ENCODE results near the gene SORCS2. TPM values are rescaled to one million over a fixed set of nuclear protein-coding genes. Genes with fewer than 3 reads are reported as not detected.

The SORCS2 gene
- total and polyA plus RNA-seq, 12 donors, result 0.67 to 15.5 (median 1.3) TPM

DNA sequence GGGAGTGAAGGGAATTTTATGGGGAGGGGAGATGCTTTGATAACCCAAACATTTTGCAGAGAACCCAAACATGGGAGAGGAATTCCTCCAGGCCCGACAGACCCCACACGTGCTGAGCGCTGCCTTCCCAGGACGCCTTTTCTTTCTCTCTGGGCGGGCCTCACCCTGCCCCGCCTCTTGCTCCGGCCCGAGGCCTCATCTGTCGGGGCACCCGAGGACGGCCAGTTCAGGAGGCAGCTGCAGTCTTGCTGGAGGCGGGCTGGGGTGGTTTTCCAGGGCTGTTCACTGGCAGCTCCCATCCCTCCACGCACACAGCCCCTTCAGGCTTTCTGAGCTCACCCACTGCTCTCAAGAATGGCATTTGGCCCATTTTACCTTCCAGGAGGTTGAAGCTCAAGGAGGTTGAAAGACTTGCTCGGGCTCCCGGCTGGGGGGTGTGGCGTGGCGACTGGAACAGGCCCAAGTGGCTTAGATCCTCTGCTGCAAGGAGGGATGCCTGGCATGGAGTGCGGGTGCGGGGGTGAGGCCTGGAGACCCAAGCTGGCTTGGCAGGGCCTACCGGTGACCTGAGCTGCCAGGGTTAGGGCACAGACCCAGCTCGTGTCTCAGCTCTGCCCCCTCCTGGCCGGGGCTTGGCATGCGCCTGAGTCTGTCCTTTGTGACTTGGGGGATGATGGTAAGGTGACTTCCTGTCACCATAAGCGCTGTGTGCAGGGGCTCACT lies 143.2 kb downstream of the SORCS2 start:
- no peaks in the 10 kb centered on the region for H3K36me3 ChIP-seq (replicated peaks in 1 of 2)
- H3K27ac ChIP-seq, result no peak overlapping the region
- no peaks in the 10 kb centered on the region for H3K4me1 ChIP-seq (replicated peaks in 1 of 2)
- TF ChIP-seq POLR2A (IDR thresholded peaks at IDR 0.05), result no peak
- TF ChIP-seq, protein P1, sequence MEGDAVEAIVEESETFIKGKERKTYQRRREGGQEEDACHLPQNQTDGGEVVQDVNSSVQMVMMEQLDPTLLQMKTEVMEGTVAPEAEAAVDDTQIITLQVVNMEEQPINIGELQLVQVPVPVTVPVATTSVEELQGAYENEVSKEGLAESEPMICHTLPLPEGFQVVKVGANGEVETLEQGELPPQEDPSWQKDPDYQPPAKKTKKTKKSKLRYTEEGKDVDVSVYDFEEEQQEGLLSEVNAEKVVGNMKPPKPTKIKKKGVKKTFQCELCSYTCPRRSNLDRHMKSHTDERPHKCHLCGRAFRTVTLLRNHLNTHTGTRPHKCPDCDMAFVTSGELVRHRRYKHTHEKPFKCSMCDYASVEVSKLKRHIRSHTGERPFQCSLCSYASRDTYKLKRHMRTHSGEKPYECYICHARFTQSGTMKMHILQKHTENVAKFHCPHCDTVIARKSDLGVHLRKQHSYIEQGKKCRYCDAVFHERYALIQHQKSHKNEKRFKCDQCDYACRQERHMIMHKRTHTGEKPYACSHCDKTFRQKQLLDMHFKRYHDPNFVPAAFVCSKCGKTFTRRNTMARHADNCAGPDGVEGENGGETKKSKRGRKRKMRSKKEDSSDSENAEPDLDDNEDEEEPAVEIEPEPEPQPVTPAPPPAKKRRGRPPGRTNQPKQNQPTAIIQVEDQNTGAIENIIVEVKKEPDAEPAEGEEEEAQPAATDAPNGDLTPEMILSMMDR (IDR thresholded peaks at IDR 0.05), result peak; percentile 39 to 73 (median 52)
- no peak overlapping the region for H3K4me3 ChIP-seq
- WGBS, 4 donors, result 59 to 81% (median 67%) methylated on average over 13 to 24 of the region's 24 CpGs
- H3K9me3 ChIP-seq (replicated peaks in 1 of 3), result no peaks in the 10 kb centered on the region
- H3K27me3 ChIP-seq, result no peaks in the 10 kb centered on the region
- peak; percentile 33 to 76 (median 64) for DNase-seq
- intact Hi-C loops (cut with DNase I), result loop anchor here in 1 of 2 donors (10.0 kb wide), 1 partner anchor 389 kb away; no protein-coding TSS in a partner anchor

DNA sequence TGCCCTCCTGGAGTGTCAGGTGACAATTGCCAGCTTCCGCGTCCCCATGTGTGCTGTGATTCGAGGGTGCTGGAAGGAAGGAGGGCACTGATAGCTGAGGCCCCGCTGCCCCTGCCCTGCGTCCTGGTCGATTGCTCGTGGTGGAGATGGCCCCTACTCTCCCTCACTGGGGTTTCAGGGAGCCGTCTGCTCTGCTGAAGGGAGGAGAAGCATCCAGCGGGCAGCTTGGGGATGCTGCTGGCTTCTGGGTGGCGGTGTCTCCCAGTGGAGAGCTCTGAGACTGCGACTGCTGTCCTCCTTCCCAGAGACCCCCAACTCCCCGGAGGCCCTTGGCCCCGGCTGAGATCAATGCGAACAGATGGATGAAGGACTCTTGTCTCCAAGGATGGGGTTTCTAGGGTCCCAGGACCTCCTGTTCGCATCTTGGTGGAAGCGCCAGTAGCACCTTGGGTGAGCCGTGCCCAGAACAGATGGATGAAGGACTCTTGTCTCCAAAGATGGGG lies 143.8 kb downstream of the SORCS2 start:
- intact Hi-C loops (cut with DNase I), result loop anchor here in 1 of 2 donors (10.0 kb wide), 1 partner anchor 389 kb away; no protein-coding TSS in a partner anchor
- Histone ChIP-seq H3K4me3 (no peak overlapping the region), H3K27me3 (no peaks in the 10 kb centered on the region), H3K9me3 (replicated peaks in 1 of 3) (no peaks in the 10 kb centered on the region), H3K36me3 (replicated peaks in 1 of 2) (no peaks in the 10 kb centered on the region), H3K27ac (no peak overlapping the region), H3K4me1 (replicated peaks in 1 of 2) (no peaks in the 10 kb centered on the region)
- TF ChIP-seq POLR2A (IDR thresholded peaks at IDR 0.05), result no peak
- TF ChIP-seq, protein P1 (IDR thresholded peaks at IDR 0.05), result no peak
- 56 to 93% (median 76%) methylated on average over 5 to 17 of the region's 17 CpGs for WGBS, 4 donors
- DNase-seq, result no peak

DNA sequence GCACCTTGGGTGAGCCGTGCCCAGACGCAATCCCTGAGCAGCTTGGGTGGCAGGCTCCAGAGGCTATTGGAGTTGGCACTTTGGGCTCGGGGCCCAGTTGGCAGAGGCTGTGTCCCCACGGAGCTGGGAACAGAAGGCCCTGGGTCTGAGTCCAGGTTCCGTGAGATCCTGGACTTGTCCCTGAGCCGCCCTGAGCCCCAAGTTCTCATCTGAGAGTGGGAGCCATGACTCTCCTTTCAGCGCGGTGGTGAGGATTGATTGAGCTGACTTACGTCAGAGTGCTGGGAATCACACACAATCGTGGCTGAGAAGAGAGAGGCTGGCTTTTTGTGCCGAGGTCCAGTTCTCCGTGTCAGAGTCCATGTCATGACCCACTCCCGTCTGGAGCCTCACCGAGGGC lies 144.4 kb downstream of the SORCS2 start:
- Histone ChIP-seq H3K36me3 (replicated peaks in 1 of 2) (no peaks in the 10 kb centered on the region), H3K27me3 (no peaks in the 10 kb centered on the region), H3K9me3 (replicated peaks in 1 of 3) (no peaks in the 10 kb centered on the region), H3K4me1 (replicated peaks in 1 of 2) (no peaks in the 10 kb centered on the region), H3K4me3 (no peak overlapping the region), H3K27ac (no peak overlapping the region)
- no peak for TF ChIP-seq POLR2A (IDR thresholded peaks at IDR 0.05)
- WGBS, 4 donors, result 74 to 85% (median 75%) methylated on average over 5 to 14 of the region's 14 CpGs
- intact Hi-C loops (cut with DNase I), result loop anchor here in 1 of 2 donors (10.0 kb wide), 1 partner anchor 388 kb away; no protein-coding TSS in a partner anchor
- DNase-seq, result no peak

DNA sequence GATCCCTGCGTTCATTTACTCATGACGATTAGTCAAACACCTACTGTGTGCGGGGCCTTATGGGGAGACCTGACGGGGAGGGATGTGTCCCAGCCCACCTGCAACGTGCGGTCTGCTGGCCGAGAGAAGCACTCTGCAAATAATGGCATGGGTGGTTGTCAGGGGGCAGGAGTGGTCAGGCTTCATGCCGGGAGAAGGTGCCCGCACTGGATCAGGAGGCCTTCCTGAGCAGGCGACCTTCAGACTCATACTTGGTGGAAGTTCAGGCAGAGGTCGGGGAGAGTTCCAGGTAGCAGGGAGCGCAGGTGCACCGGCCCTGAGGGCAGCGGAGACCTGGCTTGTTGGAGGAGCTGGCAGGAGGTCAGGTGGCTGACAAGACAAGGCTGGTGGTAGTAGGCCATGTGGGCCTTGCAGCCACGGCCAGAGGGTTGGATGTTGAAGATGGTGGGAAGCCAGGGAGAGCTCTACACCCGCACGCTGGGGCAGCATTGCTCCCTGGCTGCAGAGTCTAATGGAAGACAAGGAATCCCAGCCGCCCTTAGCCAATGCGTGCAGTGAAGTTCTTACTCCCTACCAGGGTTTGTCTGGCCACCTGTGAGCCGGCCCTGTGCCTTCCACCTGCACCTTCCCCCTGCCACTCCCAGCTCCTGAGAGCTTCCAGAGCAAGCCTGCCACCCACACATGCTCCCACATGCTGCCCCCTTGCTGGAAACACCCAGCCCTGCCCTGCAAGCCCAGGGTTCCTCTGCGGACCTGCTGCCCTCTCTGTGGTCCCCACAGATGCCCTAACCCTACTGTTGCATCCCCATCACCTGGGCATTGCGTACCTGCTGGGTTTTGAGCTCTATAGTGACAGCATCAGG lies 145.1 kb downstream of the SORCS2 start:
- no peak overlapping the region for H3K27ac ChIP-seq
- H3K9me3 ChIP-seq (replicated peaks in 1 of 3), result no peaks in the 10 kb centered on the region
- no peaks in the 10 kb centered on the region for H3K27me3 ChIP-seq
- H3K4me3 ChIP-seq, result no peak overlapping the region
- H3K36me3 ChIP-seq (replicated peaks in 1 of 2), result no peaks in the 10 kb centered on the region
- TF ChIP-seq POLR2A (IDR thresholded peaks at IDR 0.05), result no peak
- TF ChIP-seq, protein P1 (IDR thresholded peaks at IDR 0.05), result no peak
- no peak for DNase-seq
- intact Hi-C loops (cut with DNase I), result loop anchor here in 1 of 2 donors (10.0 kb wide), 1 partner anchor 387 kb away; no protein-coding TSS in a partner anchor
- no peaks in the 10 kb centered on the region for H3K4me1 ChIP-seq (replicated peaks in 1 of 2)
- WGBS, 4 donors, result 77 to 95% (median 87%) methylated on average over 19 to 22 of the region's 22 CpGs
